ENCODE data around the gene GM2A. TPM values are rescaled to one million over a fixed set of nuclear protein-coding genes. Genes with fewer than 3 reads are reported as not detected.

The GM2A gene
- total RNA-seq, 1 donor from 2014 or later = 51.3 TPM

DNA sequence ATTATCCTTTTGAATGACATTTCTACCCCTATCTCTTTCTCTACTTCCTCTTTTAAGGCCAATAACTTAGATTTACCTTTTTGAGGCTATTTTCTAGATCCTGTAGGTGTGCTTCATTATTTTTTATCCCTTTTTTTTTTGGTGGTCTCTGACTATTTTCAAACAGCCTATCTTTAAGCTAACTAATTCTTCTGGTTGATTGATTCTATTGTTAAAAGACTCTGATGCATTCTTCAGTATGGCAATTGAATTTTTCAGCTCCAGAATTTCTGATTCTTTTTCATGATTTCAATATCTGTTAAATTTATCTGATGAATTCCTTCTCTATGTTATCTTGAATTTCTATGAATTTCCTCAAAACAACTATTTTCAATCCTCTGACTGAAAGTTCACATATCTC, 57.9 kb downstream of the GM2A start:
- Mint-ChIP-seq H3K4me3 (no peak overlapping the region), H3K27me3 (peaks cover 5% of the 10 kb centered on the region), H3K4me1 (peaks cover 1% of the 10 kb centered on the region), H3K36me3 (ENCODE audit: low read depth) (no peaks in the 10 kb centered on the region), H3K9me3 (peaks cover 9% of the 10 kb centered on the region), H3K27ac (no peak overlapping the region)
- intact Hi-C loops (cut with micrococcal nuclease) = no loop called here
- DNase-seq = no peak
- TF ChIP-seq, protein P1, sequence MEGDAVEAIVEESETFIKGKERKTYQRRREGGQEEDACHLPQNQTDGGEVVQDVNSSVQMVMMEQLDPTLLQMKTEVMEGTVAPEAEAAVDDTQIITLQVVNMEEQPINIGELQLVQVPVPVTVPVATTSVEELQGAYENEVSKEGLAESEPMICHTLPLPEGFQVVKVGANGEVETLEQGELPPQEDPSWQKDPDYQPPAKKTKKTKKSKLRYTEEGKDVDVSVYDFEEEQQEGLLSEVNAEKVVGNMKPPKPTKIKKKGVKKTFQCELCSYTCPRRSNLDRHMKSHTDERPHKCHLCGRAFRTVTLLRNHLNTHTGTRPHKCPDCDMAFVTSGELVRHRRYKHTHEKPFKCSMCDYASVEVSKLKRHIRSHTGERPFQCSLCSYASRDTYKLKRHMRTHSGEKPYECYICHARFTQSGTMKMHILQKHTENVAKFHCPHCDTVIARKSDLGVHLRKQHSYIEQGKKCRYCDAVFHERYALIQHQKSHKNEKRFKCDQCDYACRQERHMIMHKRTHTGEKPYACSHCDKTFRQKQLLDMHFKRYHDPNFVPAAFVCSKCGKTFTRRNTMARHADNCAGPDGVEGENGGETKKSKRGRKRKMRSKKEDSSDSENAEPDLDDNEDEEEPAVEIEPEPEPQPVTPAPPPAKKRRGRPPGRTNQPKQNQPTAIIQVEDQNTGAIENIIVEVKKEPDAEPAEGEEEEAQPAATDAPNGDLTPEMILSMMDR (IDR thresholded peaks at IDR 0.05) = no peak
- ChIA-PET CTCF (no interaction called here), POLR2A (no interaction called here)
- no peak for ATAC-seq (ENCODE audit: low read depth)

DNA sequence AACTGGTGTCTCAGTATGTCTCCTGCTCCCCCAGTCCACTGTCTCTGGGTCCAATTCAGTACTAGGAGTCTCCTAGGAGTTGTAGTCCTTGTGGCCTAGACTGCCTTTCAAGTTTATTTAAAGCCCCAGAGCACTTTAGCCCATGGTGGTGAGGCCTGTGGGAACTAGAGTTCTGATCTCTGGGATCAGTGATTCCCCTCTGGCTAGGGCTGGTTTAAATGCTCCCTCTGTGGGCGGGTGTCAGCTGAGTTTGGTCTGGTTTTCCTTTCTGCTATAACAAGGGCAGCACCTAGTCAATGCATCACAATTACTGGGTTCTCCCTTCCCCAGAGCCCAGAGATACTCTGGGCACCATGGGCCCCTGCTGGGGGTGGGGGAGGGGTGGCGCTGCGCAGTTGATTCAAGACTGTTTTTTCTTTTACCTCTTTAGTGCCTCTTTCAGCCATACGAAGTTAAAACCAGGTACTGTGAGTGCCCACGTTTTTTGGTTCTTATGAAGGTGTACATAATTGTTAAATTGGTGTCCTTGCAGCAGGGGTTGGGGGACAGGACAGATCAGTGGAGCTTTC, 59.9 kb downstream of the GM2A start:
- peaks cover 5% of the 10 kb centered on the region for H3K27me3 Mint-ChIP-seq
- H3K4me3 Mint-ChIP-seq = no peak overlapping the region
- POLR2A ChIA-PET = no interaction called here
- peaks cover 9% of the 10 kb centered on the region for H3K9me3 Mint-ChIP-seq
- DNase-seq = no peak
- intact Hi-C loops (cut with micrococcal nuclease) = no loop called here
- CTCF ChIA-PET = interaction anchor here (1.0 kb wide), 2 partner anchors 72 to 148 kb away, joined by 3 to 7 read pairs; no protein-coding TSS in a partner anchor
- no peak for ATAC-seq (ENCODE audit: low read depth)
- no peaks in the 10 kb centered on the region for H3K36me3 Mint-ChIP-seq (ENCODE audit: low read depth)
- TF ChIP-seq, protein P1 (IDR thresholded peaks at IDR 0.05) = no peak
- peaks cover 2% of the 10 kb centered on the region for H3K4me1 Mint-ChIP-seq
- no peak overlapping the region for H3K27ac Mint-ChIP-seq

DNA sequence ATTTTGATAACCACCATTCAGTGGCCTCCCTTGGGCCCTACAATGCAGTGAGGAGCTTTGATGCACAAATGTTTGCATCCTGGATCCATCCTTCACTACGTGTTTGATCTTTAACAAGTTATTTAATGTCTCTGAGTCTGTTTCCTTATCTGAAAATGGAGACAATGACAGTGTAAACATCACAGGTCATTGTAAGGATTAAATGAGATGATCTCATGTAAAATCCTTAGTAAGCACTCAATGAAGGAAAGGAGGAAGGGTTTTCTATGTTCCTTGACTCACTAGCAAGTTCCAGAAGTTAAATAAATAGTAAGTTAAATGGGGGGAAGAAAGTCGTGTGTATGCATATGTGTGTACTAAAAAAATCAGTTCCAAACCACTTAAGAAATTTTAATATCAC, 60.4 kb downstream of the GM2A start:
- ChIA-PET POLR2A (no interaction called here), CTCF (interaction anchor here (1.0 to 1.3 kb wide), 3 partner anchors 72 to 188 kb away, joined by 3 to 7 read pairs (median 4); no protein-coding TSS in a partner anchor)
- H3K27me3 Mint-ChIP-seq = peaks cover 5% of the 10 kb centered on the region
- peaks cover 2% of the 10 kb centered on the region for H3K4me1 Mint-ChIP-seq
- DNase-seq = no peak
- intact Hi-C loops (cut with micrococcal nuclease) = no loop called here
- TF ChIP-seq, protein P1 (IDR thresholded peaks at IDR 0.05) = no peak
- peaks cover 9% of the 10 kb centered on the region for H3K9me3 Mint-ChIP-seq
- no peak for ATAC-seq (ENCODE audit: low read depth)
- no peak overlapping the region for H3K27ac Mint-ChIP-seq
- no peaks in the 10 kb centered on the region for H3K36me3 Mint-ChIP-seq (ENCODE audit: low read depth)
- no peak overlapping the region for H3K4me3 Mint-ChIP-seq

DNA sequence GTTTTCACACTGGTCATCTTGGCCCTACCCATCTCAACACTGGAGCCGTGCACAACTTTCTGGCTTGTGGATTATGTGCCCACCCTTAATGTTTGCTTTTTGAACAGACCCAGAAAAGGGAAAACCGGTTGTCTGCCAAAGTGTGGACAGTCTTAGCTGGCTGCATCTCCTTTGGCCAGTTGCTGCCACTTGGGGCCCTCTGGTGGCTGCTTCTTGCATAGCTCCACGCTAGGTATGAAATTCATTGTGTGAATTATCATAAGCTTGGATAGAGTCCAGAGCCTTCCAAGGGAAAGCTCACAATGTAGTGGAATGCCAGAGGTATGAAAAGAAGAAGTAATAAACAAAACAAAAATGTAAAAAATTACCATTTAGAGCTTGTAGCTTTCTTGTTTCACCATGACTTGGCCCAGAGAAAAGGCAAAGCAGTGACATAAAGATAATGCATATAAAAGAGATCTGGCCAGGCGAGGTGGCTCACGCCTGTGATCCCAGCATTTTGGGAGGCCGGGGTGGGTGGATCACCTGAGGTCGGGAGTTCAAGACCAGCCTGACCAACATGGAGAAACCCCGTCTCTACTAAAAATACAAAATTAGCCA, 63.1 kb downstream of the GM2A start:
- ATAC-seq (ENCODE audit: low read depth) (peak; percentile 83), DNase-seq (peak; percentile 40)
- TF ChIP-seq, protein P1 (IDR thresholded peaks at IDR 0.05) = peak; percentile 64
- no peak overlapping the region for H3K27ac Mint-ChIP-seq
- H3K9me3 Mint-ChIP-seq = peaks cover 3% of the 10 kb centered on the region
- ChIA-PET CTCF (interaction anchor here (0.6 to 2.6 kb wide), 30 partner anchors 10 to 535 kb away, joined by 3 to 18 read pairs (median 4); partner anchors contain the start of gene GM2A), POLR2A (interaction anchor here (0.7 to 1.0 kb wide), 3 partner anchors 58 to 190 kb away, joined by 3 read pairs; no protein-coding TSS in a partner anchor)
- intact Hi-C loops (cut with micrococcal nuclease) = loop anchor here (1.0 to 5.0 kb wide), 6 partner anchors 63 to 265 kb away; partner anchors contain the start of gene GM2A
- H3K4me3 Mint-ChIP-seq = no peak overlapping the region
- H3K36me3 Mint-ChIP-seq (ENCODE audit: low read depth) = no peaks in the 10 kb centered on the region
- peaks cover 5% of the 10 kb centered on the region for H3K27me3 Mint-ChIP-seq
- peaks cover 11% of the 10 kb centered on the region for H3K4me1 Mint-ChIP-seq

DNA sequence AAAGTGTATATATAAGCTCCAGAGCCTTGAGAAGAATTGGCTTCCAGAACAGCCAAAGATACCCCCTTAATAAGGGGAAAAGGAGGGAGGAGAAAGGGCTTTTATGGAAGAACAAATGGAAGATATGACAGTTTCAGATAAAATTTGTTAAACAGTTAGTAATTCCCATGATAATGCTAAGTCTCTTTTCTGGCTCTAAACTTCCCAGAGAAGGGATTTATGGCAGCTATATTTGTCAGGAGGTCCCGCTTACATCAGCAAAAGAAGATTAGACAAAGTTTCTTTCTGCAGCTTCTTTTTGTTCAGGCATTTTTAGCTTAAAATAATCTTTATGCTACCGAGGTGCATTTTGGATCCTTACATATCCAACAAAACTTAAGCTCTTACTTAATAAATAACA, 64.9 kb downstream of the GM2A start:
- Mint-ChIP-seq H3K27me3 (peaks cover 5% of the 10 kb centered on the region), H3K4me1 (peaks cover 11% of the 10 kb centered on the region), H3K9me3 (no peaks in the 10 kb centered on the region), H3K4me3 (no peak overlapping the region), H3K36me3 (ENCODE audit: low read depth) (no peaks in the 10 kb centered on the region), H3K27ac (no peak overlapping the region)
- CTCF ChIA-PET = interaction anchor here (0.8 to 2.6 kb wide), 3 partner anchors 77 to 192 kb away, joined by 3 to 16 read pairs (median 4); no protein-coding TSS in a partner anchor
- POLR2A ChIA-PET = interaction anchor here (0.7 kb wide), 2 partner anchors 11 to 559 kb away, joined by 3 read pairs; partner anchors contain the start of gene DCTN4
- TF ChIP-seq, protein P1 (IDR thresholded peaks at IDR 0.05) = no peak
- DNase-seq (no peak), ATAC-seq (ENCODE audit: low read depth) (no peak)
- intact Hi-C loops (cut with micrococcal nuclease) = loop anchor here (2.0 to 5.0 kb wide), 4 partner anchors 65 to 335 kb away; partner anchors contain the start of gene GM2A

All from activated B cell treated with CpG ODN at 0.5 μM for 24 hours (primary cell).